Esophagus squamous epithelium (tissue), 4 donors: Measurements from ENCODE around the gene COL6A2.

Source experiments
- POLR2A ChIP-seq, 4 donors: fragments of 450-650 bp; IDR thresholded peaks; one replicate each; pipeline ENCODE4 v1.6.1; 2017; ENCODE audit warnings: antibody characterized with exemption in 4 of 4, mild to moderate bottlenecking in 4 of 4, moderate library complexity in 3 of 4
- TF ChIP-seq, protein P1 (sequence below), 6 experiments: fragments of 450-650 bp in 4 of 6; fragments of 200-600 bp in 2 of 6; sonication (generic) in 2 of 6; IDR thresholded peaks; one replicate each; pipeline ENCODE4 v1.5.1; 2016 to 2019; ENCODE audit warnings: antibody characterized with exemption in 6 of 6, mild to moderate bottlenecking in 4 of 6, moderate library complexity in 4 of 6

GRCh38 chr21:46131838-46132651, 34.1 kb downstream of the COL6A2 start:
- TF ChIP-seq, protein P1, sequence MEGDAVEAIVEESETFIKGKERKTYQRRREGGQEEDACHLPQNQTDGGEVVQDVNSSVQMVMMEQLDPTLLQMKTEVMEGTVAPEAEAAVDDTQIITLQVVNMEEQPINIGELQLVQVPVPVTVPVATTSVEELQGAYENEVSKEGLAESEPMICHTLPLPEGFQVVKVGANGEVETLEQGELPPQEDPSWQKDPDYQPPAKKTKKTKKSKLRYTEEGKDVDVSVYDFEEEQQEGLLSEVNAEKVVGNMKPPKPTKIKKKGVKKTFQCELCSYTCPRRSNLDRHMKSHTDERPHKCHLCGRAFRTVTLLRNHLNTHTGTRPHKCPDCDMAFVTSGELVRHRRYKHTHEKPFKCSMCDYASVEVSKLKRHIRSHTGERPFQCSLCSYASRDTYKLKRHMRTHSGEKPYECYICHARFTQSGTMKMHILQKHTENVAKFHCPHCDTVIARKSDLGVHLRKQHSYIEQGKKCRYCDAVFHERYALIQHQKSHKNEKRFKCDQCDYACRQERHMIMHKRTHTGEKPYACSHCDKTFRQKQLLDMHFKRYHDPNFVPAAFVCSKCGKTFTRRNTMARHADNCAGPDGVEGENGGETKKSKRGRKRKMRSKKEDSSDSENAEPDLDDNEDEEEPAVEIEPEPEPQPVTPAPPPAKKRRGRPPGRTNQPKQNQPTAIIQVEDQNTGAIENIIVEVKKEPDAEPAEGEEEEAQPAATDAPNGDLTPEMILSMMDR (IDR thresholded peaks at IDR 0.05) = no peak
- no peak for TF ChIP-seq POLR2A (IDR thresholded peaks at IDR 0.05)
